GM12878 (cell line): ENCODE data around the gene EPHB1. TPM values are rescaled to one million over a fixed set of nuclear protein-coding genes. Genes with fewer than 3 reads are reported as not detected.

Experiments
- ATAC-seq: fragments of 200-7000 bp; cut with Tn5 transposase; 3 replicates; pipeline ENCODE4 v1.9.1; 2020; ENCODE audit warnings: mild to moderate bottlenecking, moderate library complexity
- BruUV-seq: library from RNA; stranded (reverse); fragments of 400-500 nt; replicated peaks from 2 replicates; lab custom pipeline; 2021; lab: Mats Ljungman, UMichigan
- CTCF ChIA-PET: fragments of 300-600 bp; sonication (Branson Sonifier 250); formaldehyde crosslinking; extraction: SDS; loops from one replicate; lab custom pipeline; 2021; ENCODE audit warnings: inconsistent platforms; lab: Yijun Ruan, JAX
- POLR2A ChIA-PET: fragments of 350-600 bp; formaldehyde crosslinking; extraction: SDS; loops from one replicate; lab custom pipeline; 2021; ENCODE audit warnings: inconsistent platforms; lab: Charles Lee
- RAD21 ChIA-PET: fragments of 300-600 bp; sonication (Branson Sonifier 250); formaldehyde crosslinking; loops from one replicate; lab custom pipeline; 2023; ENCODE audit warnings: antibody characterized with exemption; ENCODE audit not compliant: unreplicated experiment; lab: Charles Lee
- SMC1A ChIA-PET: fragments of 300-600 bp; sonication (Branson Sonifier 250); formaldehyde crosslinking; loops from one replicate; lab custom pipeline; 2023; ENCODE audit not compliant: unreplicated experiment, uncharacterized antibody; lab: Charles Lee
- DNase-seq: peaks from one replicate; pipeline ENCODE4 v3.0.0-alpha.2; 2011; ENCODE audit warnings: low read depth, low spot score
- FAIRE-seq: peaks from 3 replicates; lab custom pipeline; 2011; peaks lifted over from hg19 to GRCh38; lab: Jason Lieb, UNC
- H2AFZ ChIP-seq: 2 replicates; pipeline ENCODE4 v1.6.0; 2011; ENCODE audit warnings: low read depth, low read length, control low read depth; ENCODE audit not compliant: control insufficient read depth
- H3K27ac ChIP-seq: 2 replicates; pipeline ENCODE4 v1.5.1; 2011; ENCODE audit warnings: control low read depth; ENCODE audit not compliant: control insufficient read depth, insufficient read depth
- H3K27me3 ChIP-seq, 2 experiments: replicated peaks in 1 of 2; 2 replicates each; pipeline versions ENCODE4 v1.6.0 to v1.6.1; 2011; ENCODE audit warnings: low read length in 1 of 2; ENCODE audit not compliant: control insufficient read depth in 2 of 2, insufficient read depth in 2 of 2
- H3K36me3 ChIP-seq, 2 experiments: 2 replicates each; pipeline ENCODE4 v1.5.1; 2011; ENCODE audit warnings: low read length in 1 of 2; ENCODE audit not compliant: control insufficient read depth in 2 of 2, insufficient read depth in 2 of 2
- H3K4me1 ChIP-seq: 2 replicates; pipeline ENCODE4 v1.6.1; 2011; ENCODE audit warnings: mild to moderate bottlenecking, low read length, moderate library complexity, mixed read lengths; ENCODE audit not compliant: control insufficient read depth, insufficient read depth
- H3K4me2 ChIP-seq: 2 replicates; pipeline ENCODE4 v1.6.0; 2011; ENCODE audit warnings: control low read depth; ENCODE audit not compliant: control insufficient read depth, insufficient read depth
- H3K4me3 ChIP-seq: fragments of 200-600 bp; sonication (generic); 2 replicates; pipeline ENCODE4 v1.5.1; 2016
- H3K79me2 ChIP-seq: 2 replicates; pipeline ENCODE4 v1.6.0; 2011; ENCODE audit warnings: low read length; ENCODE audit not compliant: control insufficient read depth, insufficient read depth
- H3K9ac ChIP-seq: 2 replicates; pipeline ENCODE4 v1.8.0; 2011; ENCODE audit warnings: low read length, control low read depth, mixed read lengths; ENCODE audit not compliant: control insufficient read depth, insufficient read depth
- H3K9me3 ChIP-seq: replicated peaks from 3 replicates; pipeline ENCODE4 v1.5.1; 2011; ENCODE audit warnings: mild to moderate bottlenecking, low read length; ENCODE audit not compliant: control insufficient read depth, insufficient read depth
- H4K20me1 ChIP-seq: 2 replicates; pipeline ENCODE4 v1.6.0; 2011; ENCODE audit not compliant: control insufficient read depth, insufficient read depth
- CHD1 ChIP-seq: IDR thresholded peaks from 2 replicates; pipeline ENCODE4 v1.6.1; 2012; ENCODE audit warnings: low read depth, low read length, improper control_type of control experiment
- FOXK2 ChIP-seq: fragments of 450-650 bp; IDR thresholded peaks from 2 replicates; pipeline ENCODE4 v1.6.1; 2017; ENCODE audit warnings: mild to moderate bottlenecking, moderate library complexity
- MEF2A ChIP-seq: IDR thresholded peaks from 2 replicates; pipeline ENCODE4 v1.6.1; 2011; ENCODE audit warnings: low read depth, mild to moderate bottlenecking, low read length, moderate library complexity; ENCODE audit not compliant: insufficient read depth
- MEF2B ChIP-seq: fragments of 450-650 bp; IDR thresholded peaks from 2 replicates; pipeline ENCODE4 v1.6.1; 2018; ENCODE audit warnings: mild to moderate bottlenecking, moderate library complexity; ENCODE audit not compliant: partially characterized antibody, poor library complexity, severe bottlenecking
- RAD51 ChIP-seq: fragments of 450-650 bp; IDR thresholded peaks from 2 replicates; pipeline ENCODE4 v1.6.1; 2016; ENCODE audit warnings: moderate library complexity, mild to moderate bottlenecking, inconsistent platforms
- RELA ChIP-seq: fragments of 450-650 bp; IDR thresholded peaks from 2 replicates; pipeline ENCODE4 v1.8.0; 2014; ENCODE audit warnings: borderline replicate concordance; ENCODE audit not compliant: partially characterized antibody
- SRF ChIP-seq, 2 experiments: IDR thresholded peaks; 2 replicates each; pipeline ENCODE4 v1.6.1; 2011; ENCODE audit warnings: low read depth in 2 of 2, low read length in 2 of 2, mild to moderate bottlenecking in 1 of 2, moderate library complexity in 1 of 2
- SUZ12 ChIP-seq: fragments of 200-600 bp; sonication (generic); IDR thresholded peaks from one replicate; pipeline ENCODE4 v1.6.1; 2018; ENCODE audit warnings: antibody characterized with exemption, mild to moderate bottlenecking; ENCODE audit not compliant: unreplicated experiment
- YBX1 ChIP-seq: fragments of 450-650 bp; IDR thresholded peaks from 2 replicates; pipeline ENCODE4 v1.6.1; 2016; ENCODE audit warnings: antibody characterized with exemption
- ZSCAN29 ChIP-seq: fragments of 450-650 bp; IDR thresholded peaks from 2 replicates; pipeline ENCODE4 v1.6.1; 2017; ENCODE audit warnings: mild to moderate bottlenecking, moderate library complexity
- WGBS: methylation state at CpG from one replicate; pipeline ENCODE4 v1.1.6; 2016; ENCODE audit warnings: low lambda C conversion rate; ENCODE audit not compliant: insufficient replicate concordance, insufficient coverage; ENCODE audit errors: missing lambda C conversion rate; 5-methylcytosine and 5-hydroxymethylcytosine counted together
- in situ Hi-C: fragments of 300-500 bp; cut with MboI; formaldehyde crosslinking; loops from 9 replicates; pipeline ENCODE4 v1.14.3; 2018; ENCODE audit warnings: mixed read lengths
- intact Hi-C: fragments of 100-400 bp; cut with micrococcal nuclease; formaldehyde crosslinking; loops from one replicate; pipeline ENCODE4 v1.14.2; 2022; ENCODE audit not compliant: unreplicated experiment
- polyA plus RNA-seq, 11 experiments: library from polyadenylated mRNA; depleted of rRNA in 4 of 11; unstranded in 6 of 11; stranded (reverse) in 5 of 11; fragments of >200 nt; fragmentation: Nextera tagmentation in 4 of 11; fragmentation: Illumina TruSeq in 1 of 11; extraction: Ambion mirVana in 4 of 11; extraction: Trizol in 1 of 11; gene quantifications; 1 replicate in 1 of 11; 2 replicates in 10 of 11; pipeline versions ENCODE4 v1.2.1 to v1.2.3, GENCODE V29; 2011 to 2016; ENCODE audit warnings: inconsistent platforms in 2 of 11, missing spikeins in 2 of 11, low read depth in 1 of 11
- total RNA-seq, 4 experiments: library from RNA; depleted of rRNA in 3 of 4; stranded (reverse); fragments of >200 nt in 3 of 4; fragmentation: Illumina TruSeq in 1 of 4; extraction: Trizol in 1 of 4; gene quantifications; 2 replicates each; pipeline versions ENCODE4 v1.2.1 to v1.2.3, GENCODE V29; 2013 to 2021
- TF ChIP-seq, protein P1 (sequence below), 3 experiments: IDR thresholded peaks in 2 of 3; conservative IDR thresholded peaks in 1 of 3; 2 replicates each; pipeline ENCODE4 v1.5.1; 2011; ENCODE audit warnings: low read depth in 3 of 3, low read length in 3 of 3, mild to moderate bottlenecking in 3 of 3, control low read depth in 2 of 3, moderate library complexity in 2 of 3, inconsistent platforms in 1 of 3, mixed read lengths in 1 of 3; ENCODE audit not compliant: control insufficient read depth in 2 of 3, insufficient read depth in 1 of 3; ENCODE audit errors: extremely low read depth in 1 of 3

Gene EPHB1
- total and polyA plus RNA-seq, 10 of the 15 experiments (the other 5 are each of a cell fraction or from before 2014, with no cell fraction given), result 0.33 to 23.8 (median 1.2) TPM

DNA sequence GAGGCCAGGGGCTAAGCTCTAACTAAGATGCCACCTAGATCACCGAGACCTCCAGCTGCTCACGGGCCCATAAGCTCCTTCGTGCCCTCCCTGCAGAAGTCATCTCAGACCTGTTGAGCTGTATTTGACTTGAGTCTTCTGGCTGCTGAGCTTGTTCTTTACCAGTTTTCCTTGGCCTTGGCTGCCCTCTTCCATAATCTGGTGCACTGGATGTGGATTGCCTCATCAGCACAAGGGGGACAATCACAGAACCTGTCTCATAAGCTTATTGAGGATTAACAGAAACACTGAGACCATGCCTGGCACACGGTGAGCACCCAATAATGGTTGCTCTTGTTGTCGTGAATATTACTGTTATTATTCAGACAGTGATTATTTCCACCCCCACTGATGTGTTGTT lies 101.1 kb downstream of the EPHB1 start:
- ChIA-PET POLR2A (interaction anchor here (1.4 kb wide), 1 partner anchor 9 kb away, joined by 5 read pairs; no protein-coding TSS in a partner anchor), SMC1A (interaction anchor here (0.9 to 1.9 kb wide), 8 partner anchors 8 to 101 kb away, joined by 3 to 14 read pairs (median 4); partner anchors contain the start of gene EPHB1)
- no peak overlapping the region for H3K4me3 ChIP-seq
- no peaks in the 10 kb centered on the region; the same call in 1 of the 2 replicates for H3K4me1 ChIP-seq
- H3K27me3 ChIP-seq, result no peaks in the 10 kb centered on the region
- WGBS, result 31% methylated on average over 5 of the region's 5 CpGs
- FAIRE-seq, result no peak
- BruUV-seq, result no TSS peak
- no peak for TF ChIP-seq ZSCAN29
- no peak for TF ChIP-seq SRF (IDR thresholded peaks at IDR 0.05; ENCODE audit: low read depth in 2 of 2, low read length in 2 of 2)
- no peak for TF ChIP-seq MEF2B
- TF ChIP-seq RAD51, result no peak
- TF ChIP-seq, protein P1, sequence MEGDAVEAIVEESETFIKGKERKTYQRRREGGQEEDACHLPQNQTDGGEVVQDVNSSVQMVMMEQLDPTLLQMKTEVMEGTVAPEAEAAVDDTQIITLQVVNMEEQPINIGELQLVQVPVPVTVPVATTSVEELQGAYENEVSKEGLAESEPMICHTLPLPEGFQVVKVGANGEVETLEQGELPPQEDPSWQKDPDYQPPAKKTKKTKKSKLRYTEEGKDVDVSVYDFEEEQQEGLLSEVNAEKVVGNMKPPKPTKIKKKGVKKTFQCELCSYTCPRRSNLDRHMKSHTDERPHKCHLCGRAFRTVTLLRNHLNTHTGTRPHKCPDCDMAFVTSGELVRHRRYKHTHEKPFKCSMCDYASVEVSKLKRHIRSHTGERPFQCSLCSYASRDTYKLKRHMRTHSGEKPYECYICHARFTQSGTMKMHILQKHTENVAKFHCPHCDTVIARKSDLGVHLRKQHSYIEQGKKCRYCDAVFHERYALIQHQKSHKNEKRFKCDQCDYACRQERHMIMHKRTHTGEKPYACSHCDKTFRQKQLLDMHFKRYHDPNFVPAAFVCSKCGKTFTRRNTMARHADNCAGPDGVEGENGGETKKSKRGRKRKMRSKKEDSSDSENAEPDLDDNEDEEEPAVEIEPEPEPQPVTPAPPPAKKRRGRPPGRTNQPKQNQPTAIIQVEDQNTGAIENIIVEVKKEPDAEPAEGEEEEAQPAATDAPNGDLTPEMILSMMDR (IDR thresholded peaks at IDR 0.05 in 2 of 3, conservative IDR thresholded peaks at IDR 0.05 in 1 of 3; ENCODE audit: control insufficient read depth in 2 of 3, extremely low read depth in 1 of 3, insufficient read depth in 1 of 3, low read depth in 3 of 3, low read length in 3 of 3), result no peak
- TF ChIP-seq SUZ12, result no peak
- TF ChIP-seq CHD1, result no peak
- TF ChIP-seq YBX1, result no peak
- no peak for TF ChIP-seq RELA
- TF ChIP-seq MEF2A, result no peak
- TF ChIP-seq FOXK2, result no peak
- TF ChIP-seq, all 136 proteins: peak for 0
- Histone ChIP-seq H3K27ac (no peak overlapping the region), H3K4me2 (no peak overlapping the region), H4K20me1 (no peaks in the 10 kb centered on the region), H2AFZ (no peak overlapping the region), H3K79me2 (peaks cover 9% of the 10 kb centered on the region), H3K9me3 (peaks cover 3% of the 10 kb centered on the region; the same call in 2 of the 3 replicates), H3K36me3 (peaks cover 0 to 8% of the 10 kb centered on the region in 2 experiments; a peak in 2 of 4 replicates), H3K9ac (no peak overlapping the region)
- intact Hi-C loops, result no loop called here
- ChIA-PET RAD21 (interaction anchor here (0.9 to 1.7 kb wide), 3 partner anchors 8 to 101 kb away, joined by 4 to 6 read pairs (median 5); partner anchors contain the start of gene EPHB1), CTCF (interaction anchor here (1.2 to 1.7 kb wide), 5 partner anchors 8 to 101 kb away, joined by 3 to 9 read pairs (median 3); partner anchors contain the start of gene EPHB1)
- in situ Hi-C loops, result no loop called here
- no peak for DNase-seq
- ATAC-seq, result no peak
